ENCODE results near the gene GFER. TPM values are rescaled to one million over a fixed set of nuclear protein-coding genes. Genes with fewer than 3 reads are reported as not detected.

GFER gene
- total and polyA plus RNA-seq, 8 donors = 17.1 to 62.0 (median 25.9) TPM

DNA sequence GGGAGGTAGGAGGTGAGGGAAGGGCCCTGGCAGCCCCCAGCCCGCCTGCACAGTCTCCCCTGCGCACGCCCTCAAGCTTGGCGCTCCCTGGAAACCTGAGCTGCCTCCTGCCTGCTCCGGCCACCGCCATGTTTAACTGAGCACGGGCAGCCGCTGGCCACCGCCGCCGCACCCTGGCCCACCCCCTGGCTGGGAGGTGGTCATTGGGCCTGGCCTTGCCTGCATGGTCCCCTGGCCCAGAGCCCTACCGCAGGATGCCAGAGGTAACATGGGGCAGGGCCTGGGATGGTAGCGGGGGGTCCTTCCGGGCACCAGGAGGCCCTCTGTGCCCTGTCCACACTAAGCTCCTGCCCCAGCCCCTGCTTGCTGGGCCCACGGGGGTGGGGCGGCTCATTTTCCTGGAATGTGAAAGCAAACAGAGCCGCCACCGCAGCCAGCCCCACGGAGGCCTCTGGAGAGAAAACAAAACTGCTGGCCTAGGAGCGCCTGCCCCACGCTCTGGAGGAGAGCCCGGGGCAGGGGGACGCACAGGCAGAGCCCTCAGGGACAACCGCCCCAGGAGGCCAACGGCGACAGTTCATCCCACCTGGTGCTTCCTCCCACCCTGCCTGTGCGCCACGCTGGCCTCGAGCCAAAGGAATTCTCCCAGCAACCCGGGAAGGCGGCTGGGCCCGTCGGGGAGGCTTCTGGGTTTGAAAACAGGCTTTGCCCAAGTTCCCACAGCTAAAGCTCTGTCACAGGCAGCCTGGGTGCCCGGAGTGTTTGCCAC, 51.6 kb downstream of the GFER start:
- Histone ChIP-seq H3K4me1 (no peaks in the 10 kb centered on the region), H3K4me3 (peak overlapping the region in 1 of 4 donors; percentile 15), H3K36me3 (no peaks in the 10 kb centered on the region), H3K27me3 (no peaks in the 10 kb centered on the region), H3K27ac (peak overlapping the region; percentile 51 to 84 (median 78)), H3K9me3 (no peaks in the 10 kb centered on the region)
- intact Hi-C loops (cut with DNase I) = no loop called here
- FAIRE-seq (no peak), ATAC-seq (peak; percentile 31 to 47 (median 38)), DNase-seq (peak in 3 of 6 donors; percentile 51 to 83 (median 65))
- WGBS, 2 donors = 58 to 67% methylated on average over 31 to 34 of the region's 34 CpGs
- TF ChIP-seq, protein P1, sequence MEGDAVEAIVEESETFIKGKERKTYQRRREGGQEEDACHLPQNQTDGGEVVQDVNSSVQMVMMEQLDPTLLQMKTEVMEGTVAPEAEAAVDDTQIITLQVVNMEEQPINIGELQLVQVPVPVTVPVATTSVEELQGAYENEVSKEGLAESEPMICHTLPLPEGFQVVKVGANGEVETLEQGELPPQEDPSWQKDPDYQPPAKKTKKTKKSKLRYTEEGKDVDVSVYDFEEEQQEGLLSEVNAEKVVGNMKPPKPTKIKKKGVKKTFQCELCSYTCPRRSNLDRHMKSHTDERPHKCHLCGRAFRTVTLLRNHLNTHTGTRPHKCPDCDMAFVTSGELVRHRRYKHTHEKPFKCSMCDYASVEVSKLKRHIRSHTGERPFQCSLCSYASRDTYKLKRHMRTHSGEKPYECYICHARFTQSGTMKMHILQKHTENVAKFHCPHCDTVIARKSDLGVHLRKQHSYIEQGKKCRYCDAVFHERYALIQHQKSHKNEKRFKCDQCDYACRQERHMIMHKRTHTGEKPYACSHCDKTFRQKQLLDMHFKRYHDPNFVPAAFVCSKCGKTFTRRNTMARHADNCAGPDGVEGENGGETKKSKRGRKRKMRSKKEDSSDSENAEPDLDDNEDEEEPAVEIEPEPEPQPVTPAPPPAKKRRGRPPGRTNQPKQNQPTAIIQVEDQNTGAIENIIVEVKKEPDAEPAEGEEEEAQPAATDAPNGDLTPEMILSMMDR (IDR thresholded peaks at IDR 0.05) = no peak

DNA sequence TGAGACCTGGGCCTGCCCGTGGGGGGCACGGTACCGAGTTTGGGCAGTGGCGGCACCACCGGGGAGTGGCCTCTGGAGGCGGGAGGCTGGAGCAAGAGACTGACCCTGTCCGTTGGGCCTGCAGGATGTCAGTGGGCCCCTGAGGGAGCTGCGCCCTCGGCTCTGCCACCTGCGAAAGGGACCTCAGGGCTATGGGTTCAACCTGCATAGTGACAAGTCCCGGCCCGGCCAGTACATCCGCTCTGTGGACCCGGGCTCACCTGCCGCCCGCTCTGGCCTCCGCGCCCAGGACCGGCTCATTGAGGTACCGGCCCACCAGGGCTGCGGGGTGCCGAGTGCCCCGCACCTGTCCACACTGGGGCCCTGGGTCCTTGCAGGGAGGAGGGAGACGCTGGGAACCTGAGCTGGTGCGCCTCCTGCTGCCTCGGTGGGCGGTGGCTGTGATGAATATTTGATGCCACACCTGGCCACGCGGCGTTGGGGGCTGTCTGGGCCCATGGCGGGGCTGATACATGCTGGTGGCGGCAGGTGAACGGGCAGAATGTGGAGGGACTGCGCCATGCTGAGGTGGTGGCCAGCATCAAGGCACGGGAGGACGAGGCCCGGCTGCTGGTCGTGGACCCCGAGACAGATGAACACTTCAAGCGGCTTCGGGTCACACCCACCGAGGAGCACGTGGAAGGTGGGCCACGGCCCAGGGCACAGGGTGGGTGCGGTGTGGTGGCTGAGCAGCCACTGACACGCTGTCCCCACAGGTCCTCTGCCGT, 52.4 kb downstream of the GFER start:
- Histone ChIP-seq H3K36me3 (no peaks in the 10 kb centered on the region), H3K4me3 (no peak overlapping the region)
- peak in 2 of 6 donors; percentile 29 to 69 for DNase-seq

DNA sequence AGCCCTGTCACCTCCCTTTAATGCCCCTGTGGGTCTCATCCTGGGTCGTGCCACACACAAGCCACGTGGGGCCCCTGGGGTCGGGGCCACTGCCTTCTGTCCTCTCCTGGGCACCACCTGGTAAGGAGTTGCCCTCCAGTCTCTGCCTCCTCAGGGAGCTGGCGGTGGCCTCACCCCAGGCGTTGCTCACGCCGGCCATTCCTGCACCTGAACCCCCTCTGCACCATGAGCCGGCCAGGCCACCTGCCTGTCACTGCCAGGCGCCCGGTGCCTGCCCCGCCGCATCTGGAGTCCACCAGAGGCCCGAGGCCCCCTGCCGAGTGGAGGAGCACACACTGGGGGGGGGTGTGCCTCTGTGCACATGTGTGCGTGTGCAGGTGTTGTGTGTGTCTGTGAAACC, 53.1 kb downstream of the GFER start:
- no peak overlapping the region for H3K27ac ChIP-seq
- no peak for DNase-seq
- intact Hi-C loops (cut with DNase I) = no loop called here

More for the DNA sequence above, 52.4 kb downstream of the GFER start:
- TF ChIP-seq, protein P1 (IDR thresholded peaks at IDR 0.05) = no peak
- Histone ChIP-seq H3K9me3 (no peaks in the 10 kb centered on the region), H3K27ac (peak overlapping the region; percentile 51 to 84 (median 78)), H3K27me3 (no peaks in the 10 kb centered on the region), H3K4me1 (no peaks in the 10 kb centered on the region)
- FAIRE-seq (no peak), ATAC-seq (no peak)
- WGBS, 2 donors = 85 to 88% methylated on average over 44 to 47 of the region's 47 CpGs
- intact Hi-C loops (cut with DNase I) = no loop called here

More for the DNA sequence above, 53.1 kb downstream of the GFER start:
- Histone ChIP-seq H3K4me3 (no peak overlapping the region), H3K4me1 (no peaks in the 10 kb centered on the region), H3K9me3 (no peaks in the 10 kb centered on the region), H3K36me3 (no peaks in the 10 kb centered on the region), H3K27me3 (no peaks in the 10 kb centered on the region)
- WGBS, 2 donors = 86 to 88% methylated on average over 15 of the region's 15 CpGs
- no peak for FAIRE-seq
- ATAC-seq = no peak
- TF ChIP-seq, protein P1 (IDR thresholded peaks at IDR 0.05) = no peak

Other genes starting within 250 kb of the GFER start
Only the 30 nearest of the 31 such genes appear.
- 10 to 100 TPM; 27.4 to 37.8 (median 30.4) TPM for gene NME3, start 212.7 kb upstream of the GFER start, total RNA-seq
- gene NME3, start 212.7 kb upstream of the GFER start, polyA plus RNA-seq = 100 to 1,000 TPM; 232 to 297 TPM
- gene EME2, start 211.4 kb upstream of the GFER start, total RNA-seq = 1 to 10 TPM; 4.7 to 10.0 (median 6.8) TPM
- gene EME2, start 211.4 kb upstream of the GFER start, polyA plus RNA-seq = 10 to 100 TPM; 18.4 to 37.9 TPM
- 10 to 100 TPM; 42.4 to 74.5 (median 54.7) TPM for gene MRPS34, start 211.1 kb upstream of the GFER start, total RNA-seq
- gene MRPS34, start 211.1 kb upstream of the GFER start, polyA plus RNA-seq = 10 to 100 TPM; 76.0 to 84.1 TPM
- gene SPSB3, start 201.6 kb upstream of the GFER start, total RNA-seq = 10 to 100 TPM; 19.2 to 41.3 (median 37.2) TPM
- gene SPSB3, start 201.6 kb upstream of the GFER start, polyA plus RNA-seq = 100 to 1,000 TPM; 161 to 223 TPM
- gene NUBP2, start 201.2 kb upstream of the GFER start, total RNA-seq = 10 to 100 TPM; 20.4 to 42.5 (median 25.6) TPM
- gene NUBP2, start 201.2 kb upstream of the GFER start, polyA plus RNA-seq = 10 to 100 TPM; 55.7 to 58.8 TPM
- gene IGFALS, start 190.5 kb upstream of the GFER start, total RNA-seq = 1 to 10 TPM; 1.0 to 3.8 (median 2.3) TPM
- 1 to 10 TPM; 4.4 to 8.2 TPM for gene IGFALS, start 190.5 kb upstream of the GFER start, polyA plus RNA-seq
- gene HAGH, start 157.4 kb upstream of the GFER start, total RNA-seq = 10 to 100 TPM; 26.6 to 39.5 (median 34.6) TPM
- gene HAGH, start 157.4 kb upstream of the GFER start, polyA plus RNA-seq = 10 to 100 TPM; 57.9 to 63.7 TPM
- gene FAHD1, start 157.0 kb upstream of the GFER start, total RNA-seq = 10 to 100 TPM in 3 of 6 donors, 1 to 10 TPM in 3; 5.1 to 14.4 (median 10.2) TPM
- gene FAHD1, start 157.0 kb upstream of the GFER start, polyA plus RNA-seq = 10 to 100 TPM; 12.4 to 12.7 TPM
- under 1 TPM in 1 of 6 donors, not detected in 5; 0.44 TPM for gene MEIOB, start 112.0 kb upstream of the GFER start, total RNA-seq
- under 1 TPM in 1 of 2 donors, not detected in 1; 0.26 TPM for gene MEIOB, start 112.0 kb upstream of the GFER start, polyA plus RNA-seq
- not detected for gene HS3ST6, start 65.8 kb upstream of the GFER start, total RNA-seq
- under 1 TPM in 1 of 2 donors, not detected in 1; 0.11 TPM for gene HS3ST6, start 65.8 kb upstream of the GFER start, polyA plus RNA-seq
- 10 to 100 TPM; 29.7 to 77.4 (median 57.0) TPM for gene MSRB1, start 41.0 kb upstream of the GFER start, total RNA-seq
- gene MSRB1, start 41.0 kb upstream of the GFER start, polyA plus RNA-seq = 10 to 100 TPM; 47.0 to 94.4 TPM
- 10 to 100 TPM in 3 of 6 donors, under 1 TPM in 2, not detected in 1; 0.09 to 35.3 (median 11.0) TPM for gene RPL3L, start 29.5 kb upstream of the GFER start, total RNA-seq
- gene RPL3L, start 29.5 kb upstream of the GFER start, polyA plus RNA-seq = 10 to 100 TPM in 1 of 2 donors, under 1 TPM in 1; 0.05 to 11.3 TPM
- gene NDUFB10, start 24.7 kb upstream of the GFER start, total RNA-seq = 10 to 100 TPM; 54.0 to 72.1 (median 58.7) TPM
- gene NDUFB10, start 24.7 kb upstream of the GFER start, polyA plus RNA-seq = 100 to 1,000 TPM in 1 of 2 donors, 10 to 100 TPM in 1; 84.2 to 108 TPM
- gene RPS2, start 19.4 kb upstream of the GFER start, total RNA-seq = 1,000 to 10,000 TPM; 1,316 to 3,013 (median 1,806) TPM
- gene RPS2, start 19.4 kb upstream of the GFER start, polyA plus RNA-seq = 1,000 to 10,000 TPM; 1,574 to 3,219 TPM
- gene RNF151, start 17.3 kb upstream of the GFER start, total RNA-seq = not detected
- under 1 TPM; 0.12 to 0.61 TPM for gene RNF151, start 17.3 kb upstream of the GFER start, polyA plus RNA-seq
- 10 to 100 TPM; 14.7 to 23.5 (median 19.4) TPM for gene TBL3, start 12.1 kb upstream of the GFER start, total RNA-seq
- 10 to 100 TPM; 55.8 to 63.7 TPM for gene TBL3, start 12.1 kb upstream of the GFER start, polyA plus RNA-seq
- under 1 TPM in 5 of 6 donors, not detected in 1; 0.35 to 0.69 (median 0.52) TPM for gene NOXO1, start 2.7 kb upstream of the GFER start, total RNA-seq
- gene NOXO1, start 2.7 kb upstream of the GFER start, polyA plus RNA-seq = 1 to 10 TPM in 1 of 2 donors, under 1 TPM in 1; 0.70 to 1.6 TPM
- gene SYNGR3, start 5.8 kb downstream of the GFER start, total RNA-seq = 1 to 10 TPM in 1 of 6 donors, under 1 TPM in 5; 0.19 to 1.5 (median 0.55) TPM
- 1 to 10 TPM in 1 of 2 donors, under 1 TPM in 1; 0.57 to 3.1 TPM for gene SYNGR3, start 5.8 kb downstream of the GFER start, polyA plus RNA-seq
- gene ZNF598, start 25.6 kb downstream of the GFER start, total RNA-seq = 10 to 100 TPM; 26.0 to 93.6 (median 42.4) TPM
- gene ZNF598, start 25.6 kb downstream of the GFER start, polyA plus RNA-seq = 10 to 100 TPM; 71.0 to 73.5 TPM
- gene NPW, start 35.6 kb downstream of the GFER start, total RNA-seq = 1 to 10 TPM in 2 of 6 donors, under 1 TPM in 4; 0.43 to 1.9 (median 0.50) TPM
- gene NPW, start 35.6 kb downstream of the GFER start, polyA plus RNA-seq = 1 to 10 TPM; 1.3 to 2.7 TPM
- gene NHERF2, start 42.7 kb downstream of the GFER start, total RNA-seq = 10 to 100 TPM; 14.7 to 28.9 (median 23.0) TPM
- 100 to 1,000 TPM in 1 of 2 donors, 10 to 100 TPM in 1; 60.7 to 144 TPM for gene NHERF2, start 42.7 kb downstream of the GFER start, polyA plus RNA-seq
- 10 to 100 TPM in 1 of 6 donors, 1 to 10 TPM in 5; 5.2 to 10.4 (median 8.4) TPM for gene NTHL1, start 63.6 kb downstream of the GFER start, total RNA-seq
- gene NTHL1, start 63.6 kb downstream of the GFER start, polyA plus RNA-seq = 10 to 100 TPM; 22.1 to 22.8 TPM
- 10 to 100 TPM; 51.0 to 91.7 (median 77.6) TPM for gene TSC2, start 63.8 kb downstream of the GFER start, total RNA-seq
- gene TSC2, start 63.8 kb downstream of the GFER start, polyA plus RNA-seq = 100 to 1,000 TPM; 119 to 172 TPM
- 10 to 100 TPM; 29.8 to 50.5 (median 39.5) TPM for gene PKD1, start 151.7 kb downstream of the GFER start, total RNA-seq
- 100 to 1,000 TPM in 1 of 2 donors, 10 to 100 TPM in 1; 68.6 to 127 TPM for gene PKD1, start 151.7 kb downstream of the GFER start, polyA plus RNA-seq
- gene RAB26, start 164.4 kb downstream of the GFER start, total RNA-seq = 10 to 100 TPM; 19.2 to 36.8 (median 28.4) TPM
- gene RAB26, start 164.4 kb downstream of the GFER start, polyA plus RNA-seq = 100 to 1,000 TPM; 161 to 255 TPM
- 10 to 100 TPM; 25.3 to 45.1 (median 40.8) TPM for gene TRAF7, start 171.6 kb downstream of the GFER start, total RNA-seq
- 10 to 100 TPM; 24.5 to 30.1 TPM for gene TRAF7, start 171.6 kb downstream of the GFER start, polyA plus RNA-seq
- 1 to 10 TPM in 2 of 6 donors, under 1 TPM in 4; 0.61 to 1.7 (median 0.81) TPM for gene CASKIN1, start 212.4 kb downstream of the GFER start, total RNA-seq
- gene CASKIN1, start 212.4 kb downstream of the GFER start, polyA plus RNA-seq = 1 to 10 TPM; 1.5 to 2.1 TPM
- 10 to 100 TPM; 16.6 to 27.0 (median 19.1) TPM for gene MLST8, start 221.3 kb downstream of the GFER start, total RNA-seq
- gene MLST8, start 221.3 kb downstream of the GFER start, polyA plus RNA-seq = 10 to 100 TPM; 59.3 to 62.8 TPM
- 1 to 10 TPM; 1.0 to 2.4 (median 2.0) TPM for gene BRICD5, start 226.7 kb downstream of the GFER start, total RNA-seq
- 10 to 100 TPM in 1 of 2 donors, 1 to 10 TPM in 1; 8.9 to 24.5 TPM for gene BRICD5, start 226.7 kb downstream of the GFER start, polyA plus RNA-seq
- gene PGP, start 230.6 kb downstream of the GFER start, total RNA-seq = 1 to 10 TPM; 2.9 to 5.8 (median 3.7) TPM
- 10 to 100 TPM in 1 of 2 donors, 1 to 10 TPM in 1; 8.9 to 10.2 TPM for gene PGP, start 230.6 kb downstream of the GFER start, polyA plus RNA-seq

Measured in pancreas (tissue), 10 donors.